ENCODE data around the gene RNF213. TPM values are rescaled to one million over a fixed set of nuclear protein-coding genes. Genes with fewer than 3 reads are reported as not detected.

The RNF213 gene
- total RNA-seq, 1 donor: 134 TPM

DNA sequence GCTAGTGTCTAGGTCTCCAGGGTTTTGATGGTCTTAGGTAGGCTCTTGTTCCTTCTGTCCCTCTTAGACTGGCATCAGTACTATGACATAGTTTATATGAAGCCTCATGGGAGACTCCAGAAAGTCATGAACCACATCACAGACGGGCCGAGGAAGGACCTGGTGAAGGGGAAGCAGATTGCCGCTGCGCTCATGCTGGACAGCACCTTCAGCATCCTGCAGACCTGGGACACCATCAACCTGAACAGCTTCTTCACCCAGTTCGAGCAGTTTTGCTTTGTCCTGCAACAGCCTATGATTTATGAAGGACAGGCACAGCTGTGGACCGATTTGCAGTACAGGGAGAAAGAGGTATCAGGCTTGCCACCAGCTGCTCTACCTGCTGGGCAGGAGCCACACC lies 34.0 kb downstream of the RNF213 start:
- no peaks in the 10 kb centered on the region for H3K27me3 ChIP-seq (ENCODE audit: insufficient read depth, low read length)
- H3K4me2 ChIP-seq (ENCODE audit: insufficient read depth, low read length): no peak overlapping the region
- H3K27ac ChIP-seq (ENCODE audit: low read depth, low read length): no peak overlapping the region
- no peaks in the 10 kb centered on the region for H3K4me1 ChIP-seq (ENCODE audit: insufficient read depth, low read length)
- peak; percentile 14 for DNase-seq (ENCODE audit: insufficient read length, low spot score, missing footprints)
- H2AFZ ChIP-seq (ENCODE audit: low read length): no peak overlapping the region
- peaks cover 76% of the 10 kb centered on the region for H3K36me3 ChIP-seq (ENCODE audit: insufficient read depth, low read length)
- no peaks in the 10 kb centered on the region for H3K9me3 ChIP-seq (ENCODE audit: low read depth, low read length)
- no peak overlapping the region for H3K4me3 ChIP-seq (ENCODE audit: insufficient read depth, low read length)
- H3K79me2 ChIP-seq (ENCODE audit: insufficient read depth, low read length): no peaks in the 10 kb centered on the region
- H4K20me1 ChIP-seq (ENCODE audit: insufficient read depth, low read length): peaks cover 14% of the 10 kb centered on the region
- no peak for TF ChIP-seq CTCF (IDR thresholded peaks at IDR 0.05; ENCODE audit: extremely low read depth, low read depth, low read length)

DNA sequence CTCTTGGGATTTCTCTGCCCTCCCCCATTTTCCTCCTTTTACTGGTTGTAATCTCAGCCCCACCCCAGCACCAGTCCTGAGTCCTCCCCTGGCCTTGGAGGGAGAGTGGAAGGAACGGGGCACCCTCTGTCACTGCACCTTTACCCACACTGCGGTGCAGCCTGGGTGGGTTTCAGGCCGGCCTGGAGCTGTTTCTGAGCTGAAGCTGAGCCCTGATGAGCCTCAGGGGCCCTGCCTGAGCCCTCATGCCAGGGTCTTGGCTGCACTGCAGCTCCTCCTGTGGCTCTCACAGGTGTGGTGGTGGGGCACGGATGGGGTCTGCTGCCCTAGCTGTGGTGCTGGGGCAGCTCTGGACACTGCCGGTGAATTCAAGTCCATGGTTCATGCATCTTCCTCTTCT lies 34.5 kb downstream of the RNF213 start:
- H2AFZ ChIP-seq (ENCODE audit: low read length): no peak overlapping the region
- TF ChIP-seq CTCF (IDR thresholded peaks at IDR 0.05; ENCODE audit: extremely low read depth, low read depth, low read length): no peak
- H4K20me1 ChIP-seq (ENCODE audit: insufficient read depth, low read length): peaks cover 11% of the 10 kb centered on the region
- peak; percentile 34 for DNase-seq (ENCODE audit: insufficient read length, low spot score, missing footprints)
- H3K27me3 ChIP-seq (ENCODE audit: insufficient read depth, low read length): no peaks in the 10 kb centered on the region
- peaks cover 75% of the 10 kb centered on the region for H3K36me3 ChIP-seq (ENCODE audit: insufficient read depth, low read length)
- H3K9me3 ChIP-seq (ENCODE audit: low read depth, low read length): no peaks in the 10 kb centered on the region
- H3K4me1 ChIP-seq (ENCODE audit: insufficient read depth, low read length): no peaks in the 10 kb centered on the region
- no peak overlapping the region for H3K4me2 ChIP-seq (ENCODE audit: insufficient read depth, low read length)
- H3K27ac ChIP-seq (ENCODE audit: low read depth, low read length): no peak overlapping the region
- no peak overlapping the region for H3K4me3 ChIP-seq (ENCODE audit: insufficient read depth, low read length)
- H3K79me2 ChIP-seq (ENCODE audit: insufficient read depth, low read length): no peaks in the 10 kb centered on the region

DNA sequence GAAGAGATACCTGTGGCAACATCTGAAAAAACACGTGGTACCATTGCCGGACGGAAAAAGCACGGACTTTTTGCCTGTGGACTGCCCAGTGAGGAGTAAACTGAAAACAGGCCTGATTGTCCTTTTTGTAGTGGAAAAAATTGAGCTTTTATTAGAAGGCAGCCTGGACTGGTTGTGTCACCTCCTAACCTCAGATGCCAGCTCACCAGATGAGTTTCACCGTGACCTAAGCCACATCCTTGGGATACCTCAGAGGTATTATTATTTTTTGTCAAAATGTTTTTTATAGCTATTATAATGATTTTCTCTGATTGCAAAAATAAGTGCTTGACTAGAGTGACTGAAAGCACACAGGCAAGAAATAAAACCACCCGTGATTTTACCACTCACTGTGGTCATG lies 34.9 kb downstream of the RNF213 start:
- H3K27ac ChIP-seq (ENCODE audit: low read depth, low read length): no peak overlapping the region

GRCh38 chr17:80296221-80296620 lies 35.6 kb downstream of the RNF213 start:
- Histone ChIP-seq H2AFZ (ENCODE audit: low read length) (no peak overlapping the region), H3K27me3 (ENCODE audit: insufficient read depth, low read length) (no peaks in the 10 kb centered on the region), H3K36me3 (ENCODE audit: insufficient read depth, low read length) (peaks cover 71% of the 10 kb centered on the region), H3K4me3 (ENCODE audit: insufficient read depth, low read length) (no peak overlapping the region), H3K9me3 (ENCODE audit: low read depth, low read length) (no peaks in the 10 kb centered on the region), H4K20me1 (ENCODE audit: insufficient read depth, low read length) (peaks cover 10% of the 10 kb centered on the region), H3K4me1 (ENCODE audit: insufficient read depth, low read length) (no peaks in the 10 kb centered on the region), H3K4me2 (ENCODE audit: insufficient read depth, low read length) (no peak overlapping the region), H3K27ac (ENCODE audit: low read depth, low read length) (no peak overlapping the region), H3K79me2 (ENCODE audit: insufficient read depth, low read length) (no peaks in the 10 kb centered on the region)
- no peak for TF ChIP-seq CTCF (IDR thresholded peaks at IDR 0.05; ENCODE audit: extremely low read depth, low read depth, low read length)
- DNase-seq (ENCODE audit: insufficient read length, low spot score, missing footprints): peak; percentile 46

More for the DNA sequence above, 34.9 kb downstream of the RNF213 start:
- H3K27me3 ChIP-seq (ENCODE audit: insufficient read depth, low read length): no peaks in the 10 kb centered on the region
- no peak for TF ChIP-seq CTCF (IDR thresholded peaks at IDR 0.05; ENCODE audit: extremely low read depth, low read depth, low read length)
- H4K20me1 ChIP-seq (ENCODE audit: insufficient read depth, low read length): peaks cover 10% of the 10 kb centered on the region
- H3K36me3 ChIP-seq (ENCODE audit: insufficient read depth, low read length): peaks cover 72% of the 10 kb centered on the region
- no peaks in the 10 kb centered on the region for H3K4me1 ChIP-seq (ENCODE audit: insufficient read depth, low read length)
- H3K9me3 ChIP-seq (ENCODE audit: low read depth, low read length): no peaks in the 10 kb centered on the region
- H3K4me2 ChIP-seq (ENCODE audit: insufficient read depth, low read length): no peak overlapping the region
- peak; percentile 48 for DNase-seq (ENCODE audit: insufficient read length, low spot score, missing footprints)
- H3K4me3 ChIP-seq (ENCODE audit: insufficient read depth, low read length): no peak overlapping the region
- no peak overlapping the region for H2AFZ ChIP-seq (ENCODE audit: low read length)
- no peaks in the 10 kb centered on the region for H3K79me2 ChIP-seq (ENCODE audit: insufficient read depth, low read length)
